Measurements from ENCODE around the gene EMSY.

EMSY gene

GRCh38 chr11:76495019-76495418 lies 50.2 kb downstream of the EMSY start:
- no peak overlapping the region for H3K4me3 ChIP-seq (ENCODE audit: low read depth, low read length)
- TF ChIP-seq CTCF (IDR thresholded peaks at IDR 0.05; ENCODE audit: insufficient read depth, low read depth, low read length, missing control alignments) = no peak
- DNase-seq (ENCODE audit: low read depth) = no peak

- no peak for TF ChIP-seq CTCF (IDR thresholded peaks at IDR 0.05; ENCODE audit: insufficient read depth, low read depth, low read length, missing control alignments)
- no peak overlapping the region for H3K4me3 ChIP-seq (ENCODE audit: low read depth, low read length)
- no peak for DNase-seq (ENCODE audit: low read depth)
Observed at GRCh38 chr11:76496174-76496573, 51.4 kb downstream of the EMSY start.

- TF ChIP-seq CTCF (IDR thresholded peaks at IDR 0.05; ENCODE audit: insufficient read depth, low read depth, low read length, missing control alignments) = no peak
- no peak for DNase-seq (ENCODE audit: low read depth)
- no peak overlapping the region for H3K4me3 ChIP-seq (ENCODE audit: low read depth, low read length)
Observed at GRCh38 chr11:76501526-76502202, 56.8 kb downstream of the EMSY start.

- no peak for TF ChIP-seq CTCF (IDR thresholded peaks at IDR 0.05; ENCODE audit: insufficient read depth, low read depth, low read length, missing control alignments)
- no peak for DNase-seq (ENCODE audit: low read depth)
- no peak overlapping the region for H3K4me3 ChIP-seq (ENCODE audit: low read depth, low read length)
Observed at GRCh38 chr11:76506833-76507232, 62.0 kb downstream of the EMSY start.

GRCh38 chr11:76510060-76511047 lies 65.5 kb downstream of the EMSY start:
- no peak for DNase-seq (ENCODE audit: low read depth)
- TF ChIP-seq CTCF (IDR thresholded peaks at IDR 0.05; ENCODE audit: insufficient read depth, low read depth, low read length, missing control alignments) = no peak
- H3K4me3 ChIP-seq (ENCODE audit: low read depth, low read length) = no peak overlapping the region

GRCh38 chr11:76512851-76513653 lies 68.2 kb downstream of the EMSY start:
- no peak overlapping the region for H3K4me3 ChIP-seq (ENCODE audit: low read depth, low read length)
- peak; percentile 17 for TF ChIP-seq CTCF (IDR thresholded peaks at IDR 0.05; ENCODE audit: insufficient read depth, low read depth, low read length, missing control alignments)
- DNase-seq (ENCODE audit: low read depth) = peak; percentile 7

Data from GM12865 (cell line).